ENCODE data around the gene MOV10L1.

Gene MOV10L1
- total RNA-seq = 0 reads per million in 2 experiments

DNA sequence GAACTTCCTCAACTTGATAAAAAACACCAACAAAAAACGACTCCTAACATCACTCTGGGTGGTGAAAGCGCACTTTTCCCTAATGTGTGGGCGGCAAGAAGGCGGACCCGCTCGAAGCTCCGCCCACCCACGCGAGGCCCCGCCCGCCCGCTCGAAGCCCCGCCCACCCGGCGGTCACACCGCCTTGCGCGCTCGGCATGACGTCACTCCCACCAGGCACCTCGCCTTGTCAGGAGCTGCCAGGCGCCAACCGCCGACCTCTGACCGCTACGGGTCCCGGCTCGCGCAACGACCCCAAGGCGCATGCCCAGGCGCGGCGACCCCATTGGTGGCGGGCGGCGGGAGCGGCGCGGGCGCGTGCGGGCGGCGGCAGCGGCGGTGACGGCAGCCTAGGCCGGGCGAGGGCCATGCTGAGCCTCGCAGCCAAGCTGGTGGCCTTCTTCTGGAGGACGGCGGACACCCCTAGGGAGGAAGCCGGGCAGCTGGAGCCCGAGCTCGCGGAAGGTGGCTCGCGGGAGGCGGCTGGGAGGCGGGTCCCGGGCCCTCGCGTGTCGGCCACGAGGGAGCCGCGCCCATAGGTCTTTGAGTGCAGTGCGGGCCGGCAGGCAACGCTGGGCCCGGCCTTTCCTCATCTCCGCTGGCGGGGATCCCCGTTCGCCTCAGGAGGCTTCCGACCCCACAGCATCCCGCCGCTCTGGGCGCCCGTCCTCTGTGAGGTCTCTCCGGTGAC, at the start of gene MOV10L1:
Gene MOV10L1 (plus strand): TSS at position 325 of the 730 bp plus-strand sequence. CDS start 83 bp downstream, at position 408.
- DNase-seq (ENCODE audit: low read depth) = no peak

DNA sequence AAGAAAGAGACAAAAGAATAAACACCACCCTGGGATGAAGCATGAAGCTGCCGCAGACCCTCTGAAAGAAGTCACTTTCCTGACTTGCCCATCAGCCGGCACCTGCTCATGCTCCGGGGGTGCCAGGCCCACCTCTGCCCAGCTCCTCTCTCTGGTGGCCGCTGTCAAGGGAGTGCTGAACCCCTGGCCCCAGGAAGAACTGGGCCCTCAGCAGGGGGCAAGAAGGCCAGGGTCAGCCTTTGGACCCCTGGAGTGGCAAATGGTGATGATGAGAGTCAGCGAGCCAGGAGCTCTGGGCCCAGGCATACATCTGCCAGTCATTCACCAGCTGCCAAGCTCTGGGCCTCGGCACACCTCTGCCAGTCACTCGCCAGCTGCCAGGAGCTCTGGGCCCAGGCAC, 49.1 kb upstream of the MOV10L1 start:
- DNase-seq (ENCODE audit: low read depth) = no peak

DNA sequence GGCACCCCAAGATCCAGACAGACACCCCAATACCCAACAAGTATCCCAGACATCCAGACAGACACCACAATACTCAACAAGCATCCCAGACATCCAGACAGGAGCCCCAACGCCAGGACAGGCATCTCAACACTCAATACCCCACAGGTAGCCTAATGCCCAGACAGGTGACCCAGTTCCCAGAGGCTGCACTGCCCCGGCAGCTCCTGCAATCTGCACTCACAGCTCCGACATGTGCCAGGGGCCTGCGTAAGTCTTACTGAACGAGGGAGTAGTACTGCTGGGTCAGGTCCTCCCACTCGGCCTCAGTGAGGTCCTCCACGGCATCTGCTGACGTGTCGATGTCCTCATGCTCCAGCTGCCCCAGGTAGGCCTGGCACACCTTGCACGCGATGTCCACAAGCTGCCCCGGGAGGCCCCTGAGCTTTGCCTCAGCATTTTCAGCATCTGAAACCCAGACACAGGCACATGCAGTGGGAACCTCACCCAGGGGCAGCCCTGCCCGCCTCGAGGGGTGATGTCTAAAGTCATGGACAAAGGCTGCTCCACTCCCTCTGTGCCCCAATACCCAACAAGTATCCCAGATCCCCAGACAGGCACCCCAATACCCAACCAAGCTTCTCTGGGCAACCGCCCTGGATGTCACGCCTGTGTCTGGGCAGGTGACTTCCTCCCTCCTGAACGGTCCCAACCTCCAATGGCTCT, 48.3 kb upstream of the MOV10L1 start:
- DNase-seq (ENCODE audit: low read depth) = no peak

DNA sequence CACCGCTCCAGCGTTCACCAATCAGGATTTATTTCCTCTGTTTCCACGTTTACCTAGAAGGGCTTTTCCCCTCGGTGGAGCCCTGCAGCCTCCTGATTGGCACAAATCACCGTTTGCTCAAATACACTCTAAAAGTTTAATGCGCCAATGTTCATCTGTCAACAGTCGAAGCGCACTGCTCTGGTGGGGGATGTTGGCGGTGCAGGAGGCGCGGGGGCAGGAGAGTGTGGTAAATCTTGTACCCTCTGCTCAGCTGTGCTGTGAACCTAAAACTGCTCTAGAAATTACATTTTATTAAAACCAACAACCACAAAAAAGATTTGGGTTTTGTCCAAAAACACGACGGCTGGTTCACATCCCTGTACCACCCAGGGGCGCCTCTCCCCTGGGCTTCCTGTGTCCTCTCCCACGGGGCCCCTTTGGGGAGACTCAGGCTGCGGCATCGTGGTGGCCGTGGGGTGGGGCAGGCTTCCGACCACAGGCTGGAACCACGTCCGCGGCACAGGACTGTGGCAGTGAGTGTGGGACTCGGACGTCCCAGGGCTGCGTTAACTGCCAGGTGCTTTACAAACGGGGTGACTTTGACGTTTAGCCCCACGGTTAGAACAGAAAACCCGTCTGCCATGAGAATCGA, 45.2 kb upstream of the MOV10L1 start:
- no peak for DNase-seq (ENCODE audit: low read depth)

DNA sequence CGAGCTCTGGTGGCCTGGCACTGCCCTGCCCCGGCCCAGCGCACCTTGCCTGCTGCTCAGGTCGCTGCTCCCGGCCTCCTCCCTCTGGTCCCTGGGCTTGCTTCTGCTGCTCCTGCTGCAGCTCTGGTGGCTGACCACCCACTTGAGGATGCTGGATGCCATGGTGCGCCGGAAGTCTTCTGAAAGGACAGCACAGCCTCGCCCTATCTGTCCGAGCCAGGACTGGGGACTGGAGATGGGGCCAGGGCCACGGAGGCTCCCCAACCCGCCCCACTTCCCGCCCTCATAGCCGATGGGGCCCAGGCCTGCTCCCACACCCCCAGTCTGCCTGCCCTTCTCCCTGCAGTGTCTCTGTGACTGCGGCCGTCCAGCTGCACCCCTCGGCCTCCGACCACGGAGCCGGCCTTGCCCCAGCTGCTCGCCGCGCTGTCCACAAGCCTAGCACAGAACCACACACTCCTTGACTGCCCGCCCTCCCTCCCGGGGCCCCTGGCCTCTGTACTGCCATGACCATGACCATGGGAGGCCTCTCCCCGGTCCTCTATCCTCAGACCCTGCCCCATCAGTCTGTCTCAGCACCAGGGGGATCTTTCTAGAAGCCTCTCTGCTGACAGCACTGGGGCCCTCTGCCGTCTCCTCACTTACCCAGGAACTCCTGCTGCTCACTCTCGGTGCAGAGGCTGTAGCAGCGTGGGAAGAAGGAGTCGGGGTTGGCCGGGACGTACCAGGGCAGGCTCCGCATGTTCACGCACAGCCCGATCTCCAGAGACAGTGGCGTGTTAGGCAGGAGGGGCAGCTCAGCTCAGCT, 44.4 kb upstream of the MOV10L1 start:
- no peak for DNase-seq (ENCODE audit: low read depth)

DNA sequence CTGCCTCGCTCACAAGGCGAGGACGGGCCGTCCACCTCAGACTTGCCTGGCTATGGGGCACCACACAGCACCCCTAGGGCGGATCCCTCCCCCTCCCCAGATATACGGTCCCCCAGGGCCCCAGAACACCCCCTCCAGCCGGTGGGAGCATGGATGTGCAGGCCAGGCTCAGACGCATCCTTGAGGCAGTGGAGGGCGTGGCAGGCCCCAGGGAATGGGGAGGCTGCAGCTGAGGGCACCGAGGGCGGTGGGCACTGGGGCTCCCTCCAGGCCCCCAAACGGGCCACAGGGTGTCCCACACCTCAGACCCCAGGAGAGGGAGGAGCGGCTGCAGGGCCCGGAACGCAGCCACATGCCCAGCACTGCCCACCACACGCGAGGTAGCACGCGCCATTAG, 43.8 kb upstream of the MOV10L1 start:
- DNase-seq (ENCODE audit: low read depth) = no peak

DNA sequence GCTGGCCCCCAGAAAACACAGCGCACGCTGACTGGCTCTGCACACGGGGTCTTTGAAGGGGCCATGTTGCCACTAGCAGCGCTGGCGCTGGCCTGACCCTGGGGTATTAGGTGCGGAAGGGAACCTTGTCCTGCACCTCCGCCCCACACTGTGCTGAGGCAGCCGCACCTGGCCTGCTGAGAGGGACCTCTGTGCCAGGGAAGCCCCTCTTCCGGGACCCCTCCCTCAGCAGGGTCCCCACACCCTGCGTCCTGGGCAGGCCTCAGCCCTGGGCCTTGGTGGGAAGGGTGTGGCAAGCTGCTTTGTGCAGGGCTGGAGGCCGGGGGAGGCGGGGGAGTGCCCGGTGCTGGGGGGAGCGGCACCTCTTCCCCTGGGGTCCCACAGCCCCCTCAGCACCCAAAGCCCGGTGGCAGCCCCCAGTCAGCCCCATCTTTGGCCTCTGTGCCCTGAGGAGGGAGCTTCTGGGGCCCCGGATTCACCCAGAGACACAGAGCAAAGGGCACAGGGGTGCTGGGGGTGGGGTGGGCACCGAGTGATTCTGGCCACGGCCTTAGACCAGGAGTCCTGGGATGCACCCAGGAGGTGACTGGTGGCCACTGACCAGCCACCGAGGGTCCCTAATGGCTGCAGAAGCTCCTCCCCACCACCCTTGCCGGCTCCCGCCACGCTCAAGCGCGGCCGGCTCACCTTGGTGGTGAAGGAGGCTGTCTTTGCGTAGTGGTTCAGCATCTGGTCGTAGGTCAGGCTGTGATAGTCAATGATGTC, 43.1 kb upstream of the MOV10L1 start:
- no peak for DNase-seq (ENCODE audit: low read depth)

DNA sequence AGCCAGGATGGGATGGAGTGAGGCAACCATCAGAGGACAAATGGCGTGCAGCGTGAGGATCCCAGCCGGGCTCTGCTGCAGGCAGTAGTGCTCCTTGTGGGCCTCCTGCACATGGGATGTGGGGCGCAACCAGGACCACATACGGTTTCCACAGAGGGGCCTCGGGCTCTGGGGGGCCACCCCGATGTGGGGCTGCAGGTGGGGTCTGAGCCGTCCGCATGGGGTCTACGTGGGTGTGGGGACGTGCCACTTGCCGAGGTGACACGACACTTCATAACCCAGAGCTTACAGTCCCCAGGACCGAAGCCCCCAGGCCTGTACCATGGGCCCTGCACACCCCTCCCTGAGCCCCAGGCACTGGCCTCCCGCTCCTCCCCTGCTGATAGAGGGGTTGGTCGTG, 42.5 kb upstream of the MOV10L1 start:
- no peak for DNase-seq (ENCODE audit: low read depth)

DNA sequence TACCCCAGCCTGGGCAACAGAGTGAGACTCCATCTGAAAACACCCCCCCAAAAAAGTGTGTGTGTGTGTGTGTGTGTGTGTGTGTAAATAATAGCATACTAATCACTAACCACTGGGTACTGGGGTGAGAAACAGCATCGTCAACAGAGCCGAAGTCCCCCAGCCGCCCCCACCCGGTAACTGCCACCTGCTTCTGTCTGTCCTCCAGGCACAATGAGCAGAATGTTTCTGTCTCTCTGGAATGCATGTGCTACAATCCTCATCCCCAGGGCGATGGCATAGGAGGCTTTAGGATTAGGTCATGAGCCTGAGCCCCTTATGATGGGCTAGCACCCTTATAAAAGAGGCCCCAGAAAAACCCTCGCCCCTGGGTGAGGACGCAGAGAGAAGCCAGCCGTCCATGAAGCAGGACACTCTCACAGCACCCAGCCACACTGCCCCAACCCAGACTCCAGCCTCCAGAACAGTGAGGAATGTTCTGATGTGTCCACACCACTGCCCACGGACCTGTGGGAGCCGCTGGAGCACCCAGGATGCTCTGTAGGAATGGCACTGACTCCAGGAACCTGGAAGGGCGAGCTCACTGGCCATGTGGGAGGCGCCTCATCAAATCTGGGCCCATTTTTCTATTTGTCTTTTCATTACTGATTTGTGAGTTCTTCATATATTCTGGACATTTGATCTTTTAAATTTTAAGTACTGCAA, 41.6 kb upstream of the MOV10L1 start:
- no peak for DNase-seq (ENCODE audit: low read depth)

DNA sequence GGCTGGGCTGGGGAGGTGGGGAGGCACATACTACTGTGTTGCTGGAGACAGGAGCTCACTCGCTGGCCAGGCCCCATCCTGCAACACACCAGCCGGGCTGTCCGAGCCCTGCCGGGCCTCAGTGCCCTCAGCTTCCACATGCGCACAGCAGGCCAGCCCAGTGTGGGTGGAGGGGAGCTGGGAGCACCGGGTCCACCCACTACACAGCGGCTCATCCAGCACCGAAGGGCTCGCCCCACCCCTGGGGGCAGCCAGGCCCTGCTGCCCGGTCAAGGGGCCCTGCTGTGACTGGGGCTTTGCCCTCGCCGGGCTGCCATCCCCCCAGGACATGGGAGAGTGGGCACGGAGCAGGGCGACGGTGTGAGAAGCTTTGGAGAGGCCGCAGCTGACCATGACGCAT, 41.0 kb upstream of the MOV10L1 start:
- DNase-seq (ENCODE audit: low read depth) = no peak

DNA sequence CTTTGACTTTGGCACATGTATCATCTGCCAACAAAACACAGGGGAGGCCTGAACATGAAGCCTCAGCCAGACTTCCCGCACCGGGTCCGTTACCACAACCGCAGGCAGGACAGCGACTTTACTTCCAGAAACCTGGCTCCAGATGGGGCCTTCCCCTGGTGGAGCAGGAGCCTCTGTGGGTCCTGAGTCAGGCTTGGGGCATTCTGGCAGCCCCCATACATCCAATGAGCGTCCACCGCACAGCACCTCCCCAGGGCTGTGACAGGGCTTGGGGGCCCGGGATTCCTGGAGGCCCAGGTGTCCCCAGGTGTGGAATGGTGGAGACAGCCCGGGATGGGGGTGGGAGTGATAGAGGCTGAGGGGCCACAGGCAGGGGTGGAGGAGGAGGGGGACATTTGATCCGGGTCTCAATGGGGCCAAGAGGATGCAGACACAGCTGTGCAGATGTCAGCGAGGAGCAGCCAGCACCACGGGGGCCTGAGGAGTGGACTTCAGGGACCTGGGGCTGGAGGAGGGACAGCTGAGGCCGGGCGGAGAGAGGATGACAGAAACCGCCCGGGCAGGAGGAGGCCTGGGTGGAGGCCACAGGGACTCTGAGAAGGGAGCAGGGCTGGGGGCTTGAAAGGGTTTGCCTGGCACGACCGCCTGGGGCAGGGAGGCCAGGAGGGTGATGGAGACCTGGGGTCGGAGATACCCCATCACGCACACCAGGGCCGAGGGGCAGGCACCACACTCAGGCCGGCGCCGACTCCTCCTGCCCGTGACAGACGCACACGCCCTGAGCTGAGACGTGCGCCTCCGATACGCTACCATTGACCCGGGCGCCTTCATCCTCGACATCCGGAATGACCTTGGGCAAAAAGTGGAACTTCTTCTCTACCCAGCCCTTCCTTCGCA, 40.3 kb upstream of the MOV10L1 start:
- DNase-seq (ENCODE audit: low read depth) = no peak

DNA sequence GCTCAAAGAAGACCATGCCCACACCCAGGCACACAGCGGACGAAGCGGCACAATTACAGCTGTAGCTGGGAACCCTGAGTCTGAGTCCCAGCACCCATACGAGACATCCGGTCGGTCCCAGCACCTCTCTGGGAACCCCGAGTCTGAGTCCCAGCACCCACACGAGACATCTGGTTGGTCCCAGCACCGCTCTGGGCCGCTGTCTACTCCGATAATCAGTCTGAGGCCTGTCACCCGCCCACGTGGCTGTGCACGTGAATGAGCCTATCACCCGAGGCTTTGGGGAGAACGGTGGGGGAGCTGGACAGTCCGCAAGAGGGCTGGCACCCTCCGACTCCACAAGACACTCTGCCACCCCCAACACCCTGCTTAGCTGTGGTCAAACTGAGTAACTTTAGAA, 37.9 kb upstream of the MOV10L1 start:
- no peak for DNase-seq (ENCODE audit: low read depth)

DNA sequence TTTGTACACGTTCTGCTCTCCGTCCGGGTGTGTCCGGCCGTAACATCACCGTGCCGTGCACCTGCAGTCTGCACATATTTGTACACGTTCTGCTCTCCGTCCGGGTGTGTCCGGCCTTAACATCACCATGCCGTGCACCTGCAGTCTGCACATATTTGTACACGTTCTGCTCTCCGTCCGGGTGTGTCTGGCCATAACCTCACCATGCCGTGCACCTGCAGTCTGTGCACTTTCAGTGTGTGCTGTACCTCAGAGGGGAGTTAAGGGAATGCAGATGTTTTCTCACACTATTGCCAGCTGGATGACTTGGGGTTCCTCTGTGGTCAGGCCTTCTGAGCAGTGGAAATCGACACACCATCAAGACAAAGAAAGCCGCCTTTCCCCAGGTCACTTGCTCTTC, 35.9 kb upstream of the MOV10L1 start:
- no peak for DNase-seq (ENCODE audit: low read depth)

DNA sequence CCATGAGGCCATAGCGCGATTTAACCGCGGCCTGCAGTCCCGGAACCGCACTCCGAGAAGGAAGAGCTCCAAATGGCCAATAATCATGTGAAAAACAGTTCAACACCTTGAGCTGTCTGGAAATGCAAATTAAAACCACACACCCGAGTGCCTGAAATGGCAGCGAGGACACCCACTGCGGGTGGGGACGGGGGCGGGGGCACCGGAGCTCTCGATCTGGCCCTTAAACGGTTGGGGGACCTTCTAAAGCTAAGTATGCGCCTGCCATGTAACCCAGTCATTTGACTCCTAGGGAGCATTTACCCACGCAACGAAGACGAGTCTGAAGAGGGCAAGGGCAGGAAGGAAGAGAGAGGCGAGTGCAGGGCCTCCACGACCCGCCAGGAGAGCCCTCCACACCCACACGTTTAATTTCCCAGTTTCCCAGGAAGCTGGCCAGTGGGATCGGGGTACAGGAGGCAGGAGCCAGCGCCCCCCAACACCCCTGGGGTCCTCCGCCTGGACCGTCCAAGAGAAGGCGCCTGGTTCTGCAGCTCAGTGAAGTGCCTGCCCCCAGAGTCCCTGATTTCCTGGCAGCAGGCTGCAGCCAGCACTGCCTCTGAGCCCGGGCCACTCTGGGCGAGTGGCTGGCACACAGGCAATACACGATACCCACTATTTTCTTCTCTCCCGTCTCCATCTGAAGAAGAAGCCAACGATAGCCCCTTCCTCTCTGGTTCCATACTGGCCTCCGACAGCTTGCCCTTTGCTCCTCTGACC, 33.4 kb upstream of the MOV10L1 start:
- DNase-seq (ENCODE audit: low read depth) = no peak

DNA sequence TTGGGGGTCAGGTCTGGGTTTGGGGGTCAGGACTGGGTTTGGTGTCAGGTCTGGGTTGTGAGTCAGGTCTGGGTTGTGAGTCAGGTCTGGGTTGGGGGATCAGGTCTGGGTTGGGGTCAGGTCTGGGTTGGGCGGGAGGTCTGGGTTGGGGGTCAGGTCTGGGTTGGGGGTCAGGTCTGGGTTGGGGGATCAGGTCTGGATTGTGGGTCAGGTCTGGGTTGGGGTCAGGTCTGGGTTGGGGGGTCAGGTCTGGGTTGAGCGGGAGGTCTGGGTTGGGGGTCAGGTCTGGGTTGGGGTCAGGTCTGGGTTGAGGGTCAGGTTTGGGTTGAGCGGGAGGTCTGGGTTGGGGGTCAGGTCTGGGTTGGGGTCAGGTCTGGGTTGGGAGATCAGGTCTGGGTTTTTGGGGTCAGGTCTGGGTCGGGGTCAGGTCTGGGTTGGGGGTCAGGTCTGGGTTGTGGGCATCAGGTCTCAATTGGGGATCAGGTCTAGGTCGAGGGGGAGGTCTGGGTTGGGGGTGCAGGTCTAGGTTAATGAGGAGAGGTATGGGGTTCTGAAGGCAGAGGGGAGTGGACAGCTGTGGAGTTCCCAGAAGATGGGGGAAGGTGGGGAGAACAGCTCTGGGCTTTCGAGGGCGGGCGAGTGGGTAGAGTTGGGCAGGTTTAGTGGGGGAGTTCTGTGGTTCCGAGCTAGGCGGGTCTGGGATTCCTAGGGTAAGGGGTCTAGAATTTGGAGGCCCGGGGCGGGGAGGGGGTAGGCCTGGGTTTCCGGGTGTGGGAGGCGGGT, 32.3 kb upstream of the MOV10L1 start:
- no peak for DNase-seq (ENCODE audit: low read depth)

DNA sequence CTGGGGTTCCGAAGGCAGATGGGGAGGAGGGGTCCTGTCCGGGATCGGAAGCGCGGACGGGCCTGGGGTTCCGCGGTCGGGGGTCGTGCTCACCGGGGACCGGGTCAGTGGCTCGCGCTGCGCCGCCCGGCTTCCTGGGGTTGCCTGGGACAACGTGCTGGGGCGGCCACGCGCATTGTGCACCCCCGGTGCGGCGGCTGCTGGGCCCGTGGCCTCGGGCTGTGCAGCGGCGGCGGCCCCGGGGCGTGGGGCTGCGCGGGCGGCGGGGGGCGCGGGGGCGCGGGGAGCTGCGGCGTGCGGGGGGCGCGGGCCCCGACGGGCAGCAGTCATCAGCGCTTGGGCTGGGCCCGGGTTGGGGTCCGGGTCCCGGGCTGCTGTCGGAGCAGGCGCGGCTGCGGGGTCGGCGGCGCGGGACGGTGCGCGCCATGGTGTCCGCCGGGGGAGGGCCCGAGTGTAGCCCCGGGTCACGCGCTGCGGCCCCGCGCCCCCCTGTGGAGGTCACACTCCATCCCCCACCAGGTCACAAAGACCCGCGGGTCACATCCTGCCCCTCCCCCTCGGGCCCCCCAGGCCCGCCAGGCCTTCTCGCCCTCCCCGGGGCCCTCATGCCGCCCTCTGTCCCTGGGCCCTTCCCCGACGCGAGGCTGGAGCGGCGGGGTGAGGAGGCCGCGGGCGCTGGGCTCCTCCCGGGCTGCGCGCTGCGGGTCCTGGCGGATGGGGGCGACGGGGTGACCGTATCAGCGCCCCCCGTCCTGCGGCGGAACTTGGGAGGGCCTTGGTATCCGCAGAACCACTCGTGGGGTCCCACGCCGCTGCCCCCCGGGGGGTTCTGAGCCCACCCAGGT, 31.5 kb upstream of the MOV10L1 start, which contains the start of gene TTLL8:
Gene TTLL8 (minus strand): TSS at position 238 of the 845 bp plus-strand sequence.
- no peak for DNase-seq (ENCODE audit: low read depth)

Data from T follicular helper cell (primary cell).